ENCODE measurements around the gene BBOF1. TPM values are rescaled to one million over a fixed set of nuclear protein-coding genes. Genes with fewer than 3 reads are reported as not detected.

BBOF1 gene
- total and polyA plus RNA-seq, 2 of the 4 experiments (the other 2 are of a cell fraction): 1.6 TPM

GRCh38 chr14:73991092-73991491 is 28.1 kb upstream of the BBOF1 start:
- Histone ChIP-seq H4K91ac (ENCODE audit: insufficient read depth, low read depth, low read length) (no peak overlapping the region), H3K4me1 (ENCODE audit: control insufficient read depth, insufficient read depth, low read length) (no peaks in the 10 kb centered on the region), H3K27me3 (ENCODE audit: control insufficient read depth, insufficient read depth, low read length) (no peaks in the 10 kb centered on the region), H4K8ac (ENCODE audit: low read depth in 2 of 2, low read length in 2 of 2) (no peak overlapping the region), H3K9me1 (ENCODE audit: insufficient read depth, low read length) (no peaks in the 10 kb centered on the region), H3K4me2 (ENCODE audit: low read depth, low read length) (no peak overlapping the region), H2BK5ac (ENCODE audit: low read depth, low read length, poor library complexity, severe bottlenecking) (no peak overlapping the region), H4K20me1 (ENCODE audit: insufficient read depth, low read length) (no peaks in the 10 kb centered on the region), H2BK15ac (ENCODE audit: low read depth, low read length) (no peak overlapping the region), H3K4me3 (ENCODE audit: insufficient read depth, low read depth, low read length) (no peak overlapping the region), H3K9me3 (ENCODE audit: control insufficient read depth, insufficient read depth, low read length) (no peaks in the 10 kb centered on the region), H3K14ac (replicated peaks; ENCODE audit: low read depth, low read length) (no peak overlapping the region), H2BK20ac (ENCODE audit: low read depth, low read length) (no peak overlapping the region), H3K79me1 (ENCODE audit: low read depth in 1 of 2, low read length in 2 of 2) (no peaks in the 10 kb centered on the region), H2AK5ac (ENCODE audit: low read depth, low read length) (no peak overlapping the region), H3K27ac (ENCODE audit: insufficient read depth, low read length) (no peak overlapping the region), H4K5ac (ENCODE audit: low read depth, low read length) (no peak overlapping the region), H3K23ac (ENCODE audit: low read depth, low read length) (no peak overlapping the region), H3K18ac (ENCODE audit: low read depth, low read length) (no peak overlapping the region), H2BK120ac (ENCODE audit: low read depth, low read length) (no peak overlapping the region), H3K36me3 (ENCODE audit: control insufficient read depth, insufficient read depth, low read length) (peaks cover 4% of the 10 kb centered on the region; the same call in 1 of the 2 replicates), H2AK9ac (replicated peaks; ENCODE audit: low read depth, low read length, poor library complexity) (no peak overlapping the region), H3K56ac (ENCODE audit: extremely low read depth, insufficient read depth, low read length) (no peak overlapping the region), H3K4ac (ENCODE audit: low read depth, low read length) (no peak overlapping the region), H2AFZ (replicated peaks; ENCODE audit: low read length, poor library complexity) (no peak overlapping the region), H3K9ac (ENCODE audit: low read depth, low read length) (no peak overlapping the region)
- ATAC-seq (ENCODE audit: low read depth) (no peak), DNase-seq (no peak)
- dilution Hi-C loops (cut with HindIII; ENCODE audit: low sequenced_read_pairs, unreplicated experiment) (no loop called here), in situ Hi-C loops (cut with MboI; ENCODE audit: low sequenced_read_pairs) (no loop called here), intact Hi-C loops (cut with micrococcal nuclease) (no loop called here)
- WGBS, 2 experiments (ENCODE audit: extremely low coverage in 2 of 2, insufficient read length in 1 of 2): 50% methylated on average over 1 of the region's 4 CpGs; no CpG with 5 or more reads in 1 of the 2 experiments
- ChIA-PET POLR2A (ENCODE audit: unreplicated experiment) (no interaction called here), CTCF (no interaction called here)
- BruUV-seq (replicated peaks): no TSS peak
- no peak for TF ChIP-seq BHLHE40 (IDR thresholded peaks at IDR 0.05; ENCODE audit: low read depth, low read length)
- TF ChIP-seq MAZ (IDR thresholded peaks at IDR 0.05; ENCODE audit: borderline replicate concordance, low read depth, low read length): no peak
- TF ChIP-seq MXI1 (IDR thresholded peaks at IDR 0.05; ENCODE audit: borderline replicate concordance, low read depth, low read length): no peak
- TF ChIP-seq CHD1 (IDR thresholded peaks at IDR 0.05; ENCODE audit: low read depth, low read length): no peak
- no peak for TF ChIP-seq MAFK (IDR thresholded peaks at IDR 0.05; ENCODE audit: low read depth, low read length)
- no peak for TF ChIP-seq RCOR1 (IDR thresholded peaks at IDR 0.05; ENCODE audit: insufficient replicate concordance, low read length)
- TF ChIP-seq NFE2L2 (IDR thresholded peaks at IDR 0.05; ENCODE audit: low read depth, low read length): no peak
- TF ChIP-seq POLR2A (IDR thresholded peaks at IDR 0.05; ENCODE audit: low read depth, low read length): no peak
- no peak for TF ChIP-seq RFX5 (IDR thresholded peaks at IDR 0.05; ENCODE audit: low read depth, low read length)
- no peak for TF ChIP-seq SMC3 (IDR thresholded peaks at IDR 0.05; ENCODE audit: low read depth, low read length)
- TF ChIP-seq FOS (IDR thresholded peaks at IDR 0.05; ENCODE audit: low read depth, low read length): no peak
- TF ChIP-seq ELK1 (IDR thresholded peaks at IDR 0.05; ENCODE audit: borderline replicate concordance, low read depth, low read length): no peak
- no peak for TF ChIP-seq CTCF (conservative IDR thresholded peaks at IDR 0.05; ENCODE audit: low read depth, low read length)
- TF ChIP-seq USF2 (IDR thresholded peaks at IDR 0.05; ENCODE audit: low read depth, low read length): no peak
- no peak for TF ChIP-seq RAD21 (IDR thresholded peaks at IDR 0.05; ENCODE audit: low read length)
- TF ChIP-seq CEBPB (IDR thresholded peaks at IDR 0.05; ENCODE audit: low read depth, low read length): no peak
